ENCODE data around the gene TECR.
"Not testable (repeated sequence)": the region's sequence is repeated elsewhere in the genome, so short reads cannot be mapped to it uniquely, and the experiment has no call there.

The TECR gene

GRCh38 chr19:14545716-14546082, 16.3 kb downstream of the TECR start:
- no peak overlapping the region for H2AFZ ChIP-seq (ENCODE audit: low read length)
- TF ChIP-seq EZH2 (optimal IDR thresholded peaks at IDR 0.05; ENCODE audit: low read depth, low read length) (no peak), CTCF (IDR thresholded peaks at IDR 0.05; ENCODE audit: low read length) (no peak)
- H3K36me3 ChIP-seq (replicated peaks; ENCODE audit: insufficient read depth, low read length), result no peaks in the 10 kb centered on the region
- H3K9me3 ChIP-seq (replicated peaks; ENCODE audit: insufficient read depth, low read length), result no peaks in the 10 kb centered on the region
- peaks cover 51% of the 10 kb centered on the region for H3K79me2 ChIP-seq (ENCODE audit: low read length)
- no peaks in the 10 kb centered on the region for H3F3A ChIP-seq (ENCODE audit: insufficient read depth, low read length)
- H4K20me1 ChIP-seq (ENCODE audit: insufficient read depth, low read length), result no peaks in the 10 kb centered on the region
- no peak overlapping the region for H3K9ac ChIP-seq (ENCODE audit: low read length)
- no peaks in the 10 kb centered on the region for H3K9me2 ChIP-seq (replicated peaks; ENCODE audit: insufficient read depth, low read length)
- H3K4me3 ChIP-seq (ENCODE audit: low read length), result no peak overlapping the region
- H3K4me1 ChIP-seq (ENCODE audit: low read length), result no peaks in the 10 kb centered on the region
- no peak for DNase-seq
- no peak overlapping the region for H3K27ac ChIP-seq (ENCODE audit: low read length)
- no peaks in the 10 kb centered on the region for H3K27me3 ChIP-seq (replicated peaks; ENCODE audit: insufficient read depth, low read length)
- H3K4me2 ChIP-seq (ENCODE audit: low read depth, low read length), result no peak overlapping the region

GRCh38 chr19:14550201-14550754, 20.9 kb downstream of the TECR start:
- peaks cover 43% of the 10 kb centered on the region for H3K79me2 ChIP-seq (ENCODE audit: low read length)
- no peaks in the 10 kb centered on the region for H3K27me3 ChIP-seq (replicated peaks; ENCODE audit: insufficient read depth, low read length)
- no peak for TF ChIP-seq EZH2phosphoT487 (IDR thresholded peaks at IDR 0.05; ENCODE audit: low read length)
- no peak overlapping the region for H3K9ac ChIP-seq (ENCODE audit: low read length)
- H3K4me2 ChIP-seq (ENCODE audit: low read depth, low read length), result no peak overlapping the region
- no peaks in the 10 kb centered on the region for H4K20me1 ChIP-seq (ENCODE audit: insufficient read depth, low read length)
- H3F3A ChIP-seq (ENCODE audit: insufficient read depth, low read length), result no peaks in the 10 kb centered on the region
- no peak overlapping the region for H3K4me3 ChIP-seq (ENCODE audit: low read length)
- DNase-seq, result no peak
- no peaks in the 10 kb centered on the region for H3K4me1 ChIP-seq (ENCODE audit: low read length)
- no peak overlapping the region for H2AFZ ChIP-seq (ENCODE audit: low read length)
- no peaks in the 10 kb centered on the region for H3K36me3 ChIP-seq (replicated peaks; ENCODE audit: insufficient read depth, low read length)
- H3K27ac ChIP-seq (ENCODE audit: low read length), result no peak overlapping the region
- H3K9me3 ChIP-seq (replicated peaks; ENCODE audit: insufficient read depth, low read length), result no peaks in the 10 kb centered on the region
- no peaks in the 10 kb centered on the region for H3K9me2 ChIP-seq (replicated peaks; ENCODE audit: insufficient read depth, low read length)

- H3K9me2 ChIP-seq (replicated peaks; ENCODE audit: insufficient read depth, low read length); H3K9ac ChIP-seq (ENCODE audit: low read length); H3K36me3 ChIP-seq (replicated peaks; ENCODE audit: insufficient read depth, low read length); H3K4me1 ChIP-seq (ENCODE audit: low read length); H3F3A ChIP-seq (ENCODE audit: insufficient read depth, low read length); H3K27me3 ChIP-seq (replicated peaks; ENCODE audit: insufficient read depth, low read length); DNase-seq; H3K4me3 ChIP-seq (ENCODE audit: low read length); H4K20me1 ChIP-seq (ENCODE audit: insufficient read depth, low read length); H2AFZ ChIP-seq (ENCODE audit: low read length); H3K9me3 ChIP-seq (replicated peaks; ENCODE audit: insufficient read depth, low read length); H3K4me2 ChIP-seq (ENCODE audit: low read depth, low read length); H3K27ac ChIP-seq (ENCODE audit: low read length): not testable (repeated sequence)
- peaks cover 44% of the 10 kb centered on the region for H3K79me2 ChIP-seq (ENCODE audit: low read length)
Measured at GRCh38 chr19:14551134-14552005, 22.0 kb downstream of the TECR start.

DNA sequence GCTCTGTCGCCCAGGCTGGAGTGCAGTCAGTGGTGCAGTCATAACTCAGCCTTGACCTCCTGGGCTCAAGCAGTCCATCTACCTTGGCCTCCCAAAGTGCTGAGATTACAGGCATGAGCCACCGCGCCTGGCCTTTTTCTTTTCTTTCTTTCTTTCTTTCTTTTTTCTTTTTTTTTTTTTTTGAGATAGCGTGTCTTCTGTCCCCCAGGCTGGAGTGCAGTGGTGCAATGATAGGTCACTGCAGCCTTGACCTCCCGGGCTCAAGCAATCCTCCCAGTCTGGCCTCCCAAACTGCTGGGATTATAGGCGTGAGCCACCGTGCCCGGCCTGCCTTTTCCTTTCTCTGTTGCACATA, 22.6 kb downstream of the TECR start:
- not testable (repeated sequence) for H3K9me3 ChIP-seq (replicated peaks; ENCODE audit: insufficient read depth, low read length); H3K4me1 ChIP-seq (ENCODE audit: low read length); H2AFZ ChIP-seq (ENCODE audit: low read length); H3K4me3 ChIP-seq (ENCODE audit: low read length); H3K4me2 ChIP-seq (ENCODE audit: low read depth, low read length); H3K9me2 ChIP-seq (replicated peaks; ENCODE audit: insufficient read depth, low read length); H3F3A ChIP-seq (ENCODE audit: insufficient read depth, low read length); H4K20me1 ChIP-seq (ENCODE audit: insufficient read depth, low read length); H3K36me3 ChIP-seq (replicated peaks; ENCODE audit: insufficient read depth, low read length); DNase-seq; H3K27me3 ChIP-seq (replicated peaks; ENCODE audit: insufficient read depth, low read length); H3K27ac ChIP-seq (ENCODE audit: low read length); H3K9ac ChIP-seq (ENCODE audit: low read length)
- H3K79me2 ChIP-seq (ENCODE audit: low read length), result peaks cover 46% of the 10 kb centered on the region

Data from MM.1S (cell line).